HUES64 (cell line): ENCODE measurements around the gene MAML3.

Source experiments
- H3K27ac ChIP-seq: 2 replicates; pipeline ENCODE4 v1.7.0; 2013; ENCODE audit warnings: low read depth, low read length, inconsistent platforms
- H3K27me3 ChIP-seq: 2 replicates; pipeline ENCODE4 v1.6.1; 2013; ENCODE audit warnings: mild to moderate bottlenecking, low read length; ENCODE audit not compliant: insufficient read depth
- H3K36me3 ChIP-seq: 2 replicates; pipeline ENCODE4 v1.6.1; 2013; ENCODE audit warnings: mild to moderate bottlenecking, low read length; ENCODE audit not compliant: insufficient read depth
- H3K4me1 ChIP-seq: 2 replicates; pipeline ENCODE4 v1.6.1; 2013; ENCODE audit warnings: mild to moderate bottlenecking, low read length, moderate library complexity; ENCODE audit not compliant: insufficient read depth
- H3K4me3 ChIP-seq: 2 replicates; pipeline ENCODE4 v1.5.1; 2013; ENCODE audit warnings: mild to moderate bottlenecking, low read length, moderate library complexity
- H3K9ac ChIP-seq: 2 replicates; pipeline ENCODE4 v1.6.1; 2013; ENCODE audit warnings: mild to moderate bottlenecking, low read depth, low read length
- H3K9me3 ChIP-seq: 2 replicates; pipeline ENCODE4 v1.6.1; 2013; ENCODE audit warnings: low read depth, low read length; ENCODE audit not compliant: insufficient read depth
- WGBS: fragments of 150-250, 120-280 bp; methylation state at CpG from one replicate; pipeline ENCODE4 v1.1.7; 2013; ENCODE audit warnings: missing lambda C conversion rate; 5-methylcytosine and 5-hydroxymethylcytosine counted together

The MAML3 gene

GRCh38 chr4:139969635-139970266 lies 184.2 kb downstream of the MAML3 start:
- WGBS = 92% methylated on average over 7 of the region's 7 CpGs
- Histone ChIP-seq H3K27ac (no peak overlapping the region), H3K27me3 (peaks cover 93% of the 10 kb centered on the region), H3K4me3 (no peak overlapping the region), H3K36me3 (no peaks in the 10 kb centered on the region), H3K9ac (no peak overlapping the region), H3K9me3 (no peaks in the 10 kb centered on the region), H3K4me1 (peaks cover 5% of the 10 kb centered on the region; the same call in 1 of the 2 replicates)

GRCh38 chr4:139968831-139969230 lies 185.2 kb downstream of the MAML3 start:
- WGBS = 89% methylated on average over 3 of the region's 3 CpGs
- Histone ChIP-seq H3K4me1 (peaks cover 5% of the 10 kb centered on the region; the same call in 1 of the 2 replicates), H3K27me3 (peaks cover 84% of the 10 kb centered on the region)

GRCh38 chr4:139966383-139966782 lies 187.6 kb downstream of the MAML3 start:
- Histone ChIP-seq H3K27ac (no peak overlapping the region), H3K9ac (no peak overlapping the region), H3K27me3 (peaks cover 60% of the 10 kb centered on the region), H3K4me1 (no peaks in the 10 kb centered on the region), H3K4me3 (no peak overlapping the region), H3K9me3 (no peaks in the 10 kb centered on the region), H3K36me3 (no peaks in the 10 kb centered on the region)
- 92% methylated on average over 4 of the region's 4 CpGs for WGBS

More at GRCh38 chr4:139968831-139969230, 185.2 kb downstream of the MAML3 start:
- no peaks in the 10 kb centered on the region for H3K9me3 ChIP-seq
- no peaks in the 10 kb centered on the region for H3K36me3 ChIP-seq
- no peak overlapping the region for H3K4me3 ChIP-seq
- no peak overlapping the region for H3K9ac ChIP-seq
- no peak overlapping the region for H3K27ac ChIP-seq

GRCh38 chr4:139965789-139966188 lies 188.2 kb downstream of the MAML3 start:
- H3K9ac ChIP-seq = no peak overlapping the region
- no peaks in the 10 kb centered on the region for H3K36me3 ChIP-seq
- peaks cover 54% of the 10 kb centered on the region for H3K27me3 ChIP-seq
- 89% methylated on average over 1 of the region's 1 CpG for WGBS
- no peak overlapping the region for H3K4me3 ChIP-seq
- no peaks in the 10 kb centered on the region for H3K9me3 ChIP-seq
- H3K27ac ChIP-seq = no peak overlapping the region
- H3K4me1 ChIP-seq = no peaks in the 10 kb centered on the region

GRCh38 chr4:139963708-139964107 lies 190.3 kb downstream of the MAML3 start:
- no peak overlapping the region for H3K4me3 ChIP-seq
- H3K27me3 ChIP-seq = peaks cover 33% of the 10 kb centered on the region
- no peaks in the 10 kb centered on the region for H3K4me1 ChIP-seq
- WGBS = 93% methylated on average over 1 of the region's 1 CpG
- no peaks in the 10 kb centered on the region for H3K9me3 ChIP-seq
- H3K27ac ChIP-seq = no peak overlapping the region
- H3K9ac ChIP-seq = no peak overlapping the region
- H3K36me3 ChIP-seq = no peaks in the 10 kb centered on the region

GRCh38 chr4:139962130-139962684 lies 191.8 kb downstream of the MAML3 start:
- Histone ChIP-seq H3K27ac (no peak overlapping the region), H3K9me3 (no peaks in the 10 kb centered on the region), H3K4me1 (no peaks in the 10 kb centered on the region), H3K36me3 (no peaks in the 10 kb centered on the region), H3K9ac (no peak overlapping the region), H3K27me3 (peaks cover 23% of the 10 kb centered on the region), H3K4me3 (no peak overlapping the region)
- WGBS = 100% methylated on average over 2 of the region's 2 CpGs

GRCh38 chr4:139961344-139961946 lies 192.5 kb downstream of the MAML3 start:
- peaks cover 15% of the 10 kb centered on the region for H3K27me3 ChIP-seq
- 78% methylated on average over 6 of the region's 6 CpGs for WGBS
- no peak overlapping the region for H3K9ac ChIP-seq
- H3K36me3 ChIP-seq = no peaks in the 10 kb centered on the region
- H3K4me3 ChIP-seq = no peak overlapping the region
- H3K9me3 ChIP-seq = no peaks in the 10 kb centered on the region
- H3K4me1 ChIP-seq = no peaks in the 10 kb centered on the region
- no peak overlapping the region for H3K27ac ChIP-seq

- Histone ChIP-seq H3K9ac (no peak overlapping the region), H3K4me1 (peaks cover 7% of the 10 kb centered on the region; the same call in 1 of the 2 replicates), H3K4me3 (no peak overlapping the region), H3K36me3 (no peaks in the 10 kb centered on the region), H3K27ac (no peak overlapping the region), H3K9me3 (no peaks in the 10 kb centered on the region), H3K27me3 (no peaks in the 10 kb centered on the region; the same call in 1 of the 2 replicates)
- WGBS = 94% methylated on average over 4 of the region's 4 CpGs
Observed at GRCh38 chr4:139959396-139959795, 194.6 kb downstream of the MAML3 start.

- no peak overlapping the region for H3K4me3 ChIP-seq
- WGBS = 89% methylated on average over 1 of the region's 3 CpGs
- H3K27ac ChIP-seq = no peak overlapping the region
- no peaks in the 10 kb centered on the region for H3K36me3 ChIP-seq
- peaks cover 7% of the 10 kb centered on the region; the same call in 1 of the 2 replicates for H3K4me1 ChIP-seq
- no peaks in the 10 kb centered on the region; the same call in 1 of the 2 replicates for H3K27me3 ChIP-seq
- no peaks in the 10 kb centered on the region for H3K9me3 ChIP-seq
- no peak overlapping the region for H3K9ac ChIP-seq
Observed at GRCh38 chr4:139958739-139959098, 195.3 kb downstream of the MAML3 start.

GRCh38 chr4:139957986-139958738 lies 195.8 kb downstream of the MAML3 start:
- no peak overlapping the region for H3K27ac ChIP-seq
- no peaks in the 10 kb centered on the region for H3K9me3 ChIP-seq
- H3K4me1 ChIP-seq = peaks cover 7% of the 10 kb centered on the region; the same call in 1 of the 2 replicates
- 95% methylated on average over 3 of the region's 4 CpGs for WGBS
- no peaks in the 10 kb centered on the region for H3K36me3 ChIP-seq
- no peak overlapping the region for H3K4me3 ChIP-seq
- no peak overlapping the region for H3K9ac ChIP-seq
- H3K27me3 ChIP-seq = no peaks in the 10 kb centered on the region; the same call in 1 of the 2 replicates

- H3K27ac ChIP-seq = no peak overlapping the region
- H3K36me3 ChIP-seq = no peaks in the 10 kb centered on the region
- no peaks in the 10 kb centered on the region for H3K27me3 ChIP-seq
- H3K9ac ChIP-seq = no peak overlapping the region
- H3K4me1 ChIP-seq = peaks cover 7% of the 10 kb centered on the region; the same call in 1 of the 2 replicates
- no peaks in the 10 kb centered on the region for H3K9me3 ChIP-seq
- no peak overlapping the region for H3K4me3 ChIP-seq
- 92% methylated on average over 2 of the region's 2 CpGs for WGBS
Observed at GRCh38 chr4:139957065-139957464, 196.9 kb downstream of the MAML3 start.
